Smooth muscle cell (in vitro differentiated cells): Measurements from ENCODE around the gene WASF2. TPM values are rescaled to one million over a fixed set of nuclear protein-coding genes. Genes with fewer than 3 reads are reported as not detected.

Experiments
- DNase-seq: peaks from one replicate; lab custom pipeline; 2025; ENCODE audit not compliant: unreplicated experiment; lab: John Stamatoyannopoulos, UW
- H2AFZ ChIP-seq: fragments of 200-600 bp; sonication (generic); 2 replicates; pipeline ENCODE4 v1.6.0; 2016; ENCODE audit warnings: antibody characterized with exemption, low read depth, mild to moderate bottlenecking
- H3F3A ChIP-seq: fragments of 200-600 bp; sonication (generic); 2 replicates; pipeline ENCODE4 v1.6.0; 2017; ENCODE audit warnings: antibody characterized with exemption, low read depth
- H3K27ac ChIP-seq: fragments of 200-600 bp; sonication (generic); 2 replicates; pipeline ENCODE4 v1.5.1; 2016; ENCODE audit warnings: low read depth, mild to moderate bottlenecking
- H3K27me3 ChIP-seq: fragments of 200-600 bp; sonication (generic); 2 replicates; pipeline ENCODE4 v1.6.1; 2016; ENCODE audit warnings: low read depth, mild to moderate bottlenecking
- H3K36me3 ChIP-seq: fragments of 200-600 bp; sonication (generic); 2 replicates; pipeline ENCODE4 v1.5.1; 2016; ENCODE audit warnings: low read depth
- H3K4me1 ChIP-seq: fragments of 200-600 bp; sonication (generic); 2 replicates; pipeline ENCODE4 v1.5.1; 2016; ENCODE audit warnings: low read depth
- H3K4me2 ChIP-seq: fragments of 200-600 bp; sonication (generic); 2 replicates; pipeline ENCODE4 v1.6.0; 2016; ENCODE audit warnings: mild to moderate bottlenecking
- H3K4me3 ChIP-seq: fragments of 200-600 bp; sonication (generic); 2 replicates; pipeline ENCODE4 v1.5.1; 2016; ENCODE audit warnings: mild to moderate bottlenecking
- H3K79me2 ChIP-seq: fragments of 200-600 bp; sonication (generic); 2 replicates; pipeline ENCODE4 v1.6.0; 2016; ENCODE audit warnings: low read depth, mild to moderate bottlenecking
- H3K9ac ChIP-seq: fragments of 200-600 bp; sonication (generic); 2 replicates; pipeline ENCODE4 v1.6.0; 2016; ENCODE audit warnings: low read depth
- H3K9me3 ChIP-seq: fragments of 200-600 bp; sonication (generic); replicated peaks from 2 replicates; pipeline ENCODE4 v1.5.1; 2016; ENCODE audit warnings: low read depth
- H4K20me1 ChIP-seq: fragments of 200-600 bp; sonication (generic); 2 replicates; pipeline ENCODE4 v1.6.0; 2016; ENCODE audit warnings: low read depth
- CTCF ChIP-seq: fragments of 200-600 bp; sonication (generic); IDR thresholded peaks from 2 replicates; pipeline ENCODE4 v1.5.1; 2017; ENCODE audit warnings: borderline replicate concordance, mild to moderate bottlenecking, antibody characterized with exemption; ENCODE audit not compliant: insufficient read depth, poor library complexity, severe bottlenecking
- WGBS: methylation state at CpG from one replicate; pipeline ENCODE4 v1.1.7; 2016; ENCODE audit warnings: low lambda C conversion rate; 5-methylcytosine and 5-hydroxymethylcytosine counted together
- polyA plus RNA-seq: library from polyadenylated mRNA; unstranded; fragments of >200 nt; fragmentation: Nextera tagmentation; extraction: Ambion mirVana; gene quantifications from 2 replicates; pipeline ENCODE4 v1.2.1, GENCODE V29; 2016
- total RNA-seq: library from RNA; depleted of rRNA; stranded (reverse); fragments of >200 nt; gene quantifications from 2 replicates; pipeline ENCODE4 v1.2.3, GENCODE V29; 2014

The WASF2 gene
- total and polyA plus RNA-seq, 2 experiments from 2014 or later, result 34.3 to 46.1 TPM

GRCh38 chr1:27455139-27455811, 34.7 kb downstream of the WASF2 start:
- Histone ChIP-seq H4K20me1 (peaks cover 97% of the 10 kb centered on the region), H3K4me2 (no peak overlapping the region), H2AFZ (no peak overlapping the region), H3K79me2 (peaks cover 90% of the 10 kb centered on the region), H3F3A (peaks cover 6% of the 10 kb centered on the region), H3K36me3 (no peaks in the 10 kb centered on the region), H3K9ac (no peak overlapping the region), H3K27ac (peak overlapping the region; percentile 35), H3K4me1 (no peaks in the 10 kb centered on the region), H3K4me3 (no peak overlapping the region), H3K27me3 (no peaks in the 10 kb centered on the region), H3K9me3 (no peaks in the 10 kb centered on the region)
- WGBS, result 60% methylated on average over 5 of the region's 5 CpGs
- DNase-seq, result no peak
- no peak for TF ChIP-seq CTCF

- H4K20me1 ChIP-seq, result peaks cover 97% of the 10 kb centered on the region
- no peak overlapping the region for H3K9ac ChIP-seq
- H2AFZ ChIP-seq, result no peak overlapping the region
- H3K9me3 ChIP-seq, result no peaks in the 10 kb centered on the region
- H3K79me2 ChIP-seq, result peaks cover 90% of the 10 kb centered on the region
- H3K4me1 ChIP-seq, result no peaks in the 10 kb centered on the region
- no peaks in the 10 kb centered on the region for H3K36me3 ChIP-seq
- no peaks in the 10 kb centered on the region for H3K27me3 ChIP-seq
- WGBS, result 81% methylated on average over 4 of the region's 4 CpGs
- no peak for TF ChIP-seq CTCF
- H3K4me2 ChIP-seq, result no peak overlapping the region
- DNase-seq, result no peak
- peaks cover 6% of the 10 kb centered on the region for H3F3A ChIP-seq
- H3K4me3 ChIP-seq, result no peak overlapping the region
- H3K27ac ChIP-seq, result peak overlapping the region; percentile 35
Measured at GRCh38 chr1:27454610-27455009, 35.4 kb downstream of the WASF2 start.

- Histone ChIP-seq H3K4me2 (no peak overlapping the region), H3K79me2 (peaks cover 89% of the 10 kb centered on the region), H3K27me3 (no peaks in the 10 kb centered on the region), H2AFZ (no peak overlapping the region), H3F3A (peaks cover 11% of the 10 kb centered on the region), H3K27ac (no peak overlapping the region), H3K4me3 (no peak overlapping the region), H3K36me3 (no peaks in the 10 kb centered on the region), H3K4me1 (peaks cover 4% of the 10 kb centered on the region), H3K9me3 (no peaks in the 10 kb centered on the region), H4K20me1 (peaks cover 97% of the 10 kb centered on the region), H3K9ac (no peak overlapping the region)
- DNase-seq, result no peak
- TF ChIP-seq CTCF, result no peak
- 55% methylated on average over 1 of the region's 1 CpG for WGBS
Measured at GRCh38 chr1:27451343-27451742, 38.6 kb downstream of the WASF2 start.

GRCh38 chr1:27448982-27449381, 41.0 kb downstream of the WASF2 start:
- DNase-seq, result no peak
- Histone ChIP-seq H3K4me1 (peaks cover 14% of the 10 kb centered on the region), H3F3A (peaks cover 17% of the 10 kb centered on the region), H3K27ac (no peak overlapping the region), H3K27me3 (no peaks in the 10 kb centered on the region), H3K4me2 (no peak overlapping the region), H4K20me1 (peaks cover 98% of the 10 kb centered on the region), H3K9ac (no peak overlapping the region), H3K4me3 (no peak overlapping the region), H3K36me3 (no peaks in the 10 kb centered on the region), H3K9me3 (no peaks in the 10 kb centered on the region), H2AFZ (no peak overlapping the region), H3K79me2 (peaks cover 82% of the 10 kb centered on the region)
- no peak for TF ChIP-seq CTCF
- WGBS, result 92% methylated on average over 9 of the region's 9 CpGs
